Thyroid gland (tissue), 4 donors: ENCODE data around the gene PRM3.

ENCODE experiments used
- POLR2A ChIP-seq, 2 donors: fragments of 450-650 bp; IDR thresholded peaks; one replicate each; pipeline ENCODE4 v1.6.1; 2017; ENCODE audit warnings: antibody characterized with exemption in 2 of 2, mild to moderate bottlenecking in 2 of 2, moderate library complexity in 1 of 2
- TF ChIP-seq, protein P1 (sequence below), 6 experiments: fragments of 200-600 bp in 3 of 6; fragments of 450-650 bp in 3 of 6; sonication (generic) in 3 of 6; IDR thresholded peaks; one replicate each; pipeline ENCODE4 v1.5.1; 2016 to 2019; ENCODE audit warnings: antibody characterized with exemption in 6 of 6, mild to moderate bottlenecking in 2 of 6, inconsistent platforms in 1 of 6, moderate library complexity in 1 of 6

DNA sequence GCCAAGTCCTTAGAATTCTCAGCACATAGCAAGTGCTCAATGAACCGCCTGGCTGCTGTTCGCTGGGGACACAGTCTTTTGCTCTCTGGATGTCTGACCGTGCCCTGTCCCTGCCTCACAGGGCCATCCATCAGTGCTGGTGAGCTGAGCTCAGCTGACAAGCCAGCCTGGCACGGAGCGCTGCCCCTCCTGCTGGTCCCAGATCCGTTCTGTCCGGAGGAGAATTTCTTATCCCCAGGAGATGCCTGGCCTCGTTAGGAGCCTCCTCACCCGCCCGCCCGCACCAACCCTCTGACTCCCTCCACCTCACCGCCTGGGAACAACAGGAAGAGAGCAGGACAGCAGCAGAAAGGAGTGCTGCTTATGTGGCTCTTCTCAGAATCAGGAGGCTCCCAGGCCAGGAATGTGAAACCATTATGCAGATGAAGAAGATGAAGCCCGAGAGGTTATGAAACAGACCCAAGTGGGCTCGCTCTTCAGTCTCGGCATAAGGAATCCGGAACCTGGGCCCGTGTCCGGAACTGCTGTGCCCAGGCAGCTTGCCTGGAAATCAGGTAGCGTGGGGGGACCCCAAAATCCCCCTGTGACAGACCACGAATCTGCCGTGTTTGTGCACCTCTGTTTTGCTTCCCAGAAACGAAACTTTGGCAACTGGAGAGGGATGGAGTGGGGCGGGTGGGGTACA, 43.0 kb upstream of the PRM3 start:
- no peak for TF ChIP-seq POLR2A (IDR thresholded peaks at IDR 0.05)
- TF ChIP-seq, protein P1, sequence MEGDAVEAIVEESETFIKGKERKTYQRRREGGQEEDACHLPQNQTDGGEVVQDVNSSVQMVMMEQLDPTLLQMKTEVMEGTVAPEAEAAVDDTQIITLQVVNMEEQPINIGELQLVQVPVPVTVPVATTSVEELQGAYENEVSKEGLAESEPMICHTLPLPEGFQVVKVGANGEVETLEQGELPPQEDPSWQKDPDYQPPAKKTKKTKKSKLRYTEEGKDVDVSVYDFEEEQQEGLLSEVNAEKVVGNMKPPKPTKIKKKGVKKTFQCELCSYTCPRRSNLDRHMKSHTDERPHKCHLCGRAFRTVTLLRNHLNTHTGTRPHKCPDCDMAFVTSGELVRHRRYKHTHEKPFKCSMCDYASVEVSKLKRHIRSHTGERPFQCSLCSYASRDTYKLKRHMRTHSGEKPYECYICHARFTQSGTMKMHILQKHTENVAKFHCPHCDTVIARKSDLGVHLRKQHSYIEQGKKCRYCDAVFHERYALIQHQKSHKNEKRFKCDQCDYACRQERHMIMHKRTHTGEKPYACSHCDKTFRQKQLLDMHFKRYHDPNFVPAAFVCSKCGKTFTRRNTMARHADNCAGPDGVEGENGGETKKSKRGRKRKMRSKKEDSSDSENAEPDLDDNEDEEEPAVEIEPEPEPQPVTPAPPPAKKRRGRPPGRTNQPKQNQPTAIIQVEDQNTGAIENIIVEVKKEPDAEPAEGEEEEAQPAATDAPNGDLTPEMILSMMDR (IDR thresholded peaks at IDR 0.05) = no peak
